Adrenal gland (tissue), 5 donors: ENCODE measurements around the gene PARD6B.
"Not testable (repeated sequence)": the region's sequence is repeated elsewhere in the genome, so short reads cannot be mapped to it uniquely, and the experiment has no call there.

Source experiments
- CTCF ChIP-seq, 6 experiments: fragments of 450-650 bp in 4 of 6; fragments of 200-600 bp in 2 of 6; sonication (generic) in 1 of 6; IDR thresholded peaks; 1 replicate in 5 of 6; 2 replicates in 1 of 6; pipeline versions ENCODE4 v1.5.1 to v1.8.0; 2016 to 2021; ENCODE audit warnings: antibody characterized with exemption in 6 of 6, mild to moderate bottlenecking in 2 of 6, moderate library complexity in 1 of 6
- POLR2A ChIP-seq, 2 donors: fragments of 450-650 bp; IDR thresholded peaks; one replicate each; pipeline ENCODE4 v1.6.1; 2017; ENCODE audit warnings: antibody characterized with exemption in 2 of 2, mild to moderate bottlenecking in 2 of 2, moderate library complexity in 1 of 2
- donor health status: DM: no; HTN: no; CAD: no.

DNA sequence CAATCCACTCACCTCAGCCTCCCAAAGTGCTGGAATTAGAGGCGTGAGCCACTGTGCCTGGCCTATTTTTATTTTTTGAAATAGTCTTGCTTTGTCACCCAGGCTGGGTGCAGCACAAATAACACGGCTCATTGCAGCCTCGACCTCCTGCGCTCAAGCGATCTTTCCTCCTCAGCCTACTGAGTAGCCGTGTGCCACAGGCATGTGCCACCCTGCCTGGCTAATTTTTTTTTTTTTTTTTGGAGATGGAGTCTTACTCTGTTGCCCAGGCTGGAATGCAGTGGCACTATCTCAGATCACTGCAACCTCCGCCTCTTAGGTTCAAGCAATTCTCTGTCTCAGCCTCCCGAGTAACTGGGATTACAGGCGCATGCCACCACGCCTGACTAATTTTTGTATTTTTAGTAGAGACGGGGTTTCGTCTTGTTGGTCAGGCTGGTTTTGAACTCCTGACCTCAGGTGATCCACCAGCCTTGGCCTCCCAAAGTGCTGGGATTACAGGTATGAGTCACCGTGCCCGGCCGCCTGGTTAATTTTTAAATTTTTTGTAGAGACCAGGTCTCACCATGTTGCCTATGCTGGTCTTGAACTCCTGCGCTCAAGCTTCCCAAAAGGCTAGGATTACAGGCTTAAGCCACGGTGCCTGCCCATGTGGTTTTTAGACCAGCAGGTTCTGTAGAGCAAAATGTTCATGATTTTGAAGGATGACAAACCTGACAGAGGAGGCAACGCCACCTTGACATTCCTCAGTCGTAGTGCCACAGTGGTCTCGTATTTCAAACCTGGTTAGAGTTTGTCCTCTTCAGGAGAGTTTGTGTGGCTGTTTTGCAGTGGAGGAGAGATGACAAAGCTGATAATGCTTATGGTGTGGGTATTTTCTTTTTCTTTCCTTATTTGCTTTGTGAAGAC, 32.4 kb downstream of the PARD6B start:
- not testable (repeated sequence) for TF ChIP-seq CTCF, POLR2A (IDR thresholded peaks at IDR 0.05)
